Fibroblast of skin of scalp (primary cell): ENCODE data around the gene FRMPD4.
"Not testable (repeated sequence)": the region's sequence is repeated elsewhere in the genome, so short reads cannot be mapped to it uniquely, and the experiment has no call there.

Experiments used
- DNase-seq: peaks from one replicate; pipeline ENCODE4 v3.0.0-alpha.2; 2013

Gene FRMPD4

DNA sequence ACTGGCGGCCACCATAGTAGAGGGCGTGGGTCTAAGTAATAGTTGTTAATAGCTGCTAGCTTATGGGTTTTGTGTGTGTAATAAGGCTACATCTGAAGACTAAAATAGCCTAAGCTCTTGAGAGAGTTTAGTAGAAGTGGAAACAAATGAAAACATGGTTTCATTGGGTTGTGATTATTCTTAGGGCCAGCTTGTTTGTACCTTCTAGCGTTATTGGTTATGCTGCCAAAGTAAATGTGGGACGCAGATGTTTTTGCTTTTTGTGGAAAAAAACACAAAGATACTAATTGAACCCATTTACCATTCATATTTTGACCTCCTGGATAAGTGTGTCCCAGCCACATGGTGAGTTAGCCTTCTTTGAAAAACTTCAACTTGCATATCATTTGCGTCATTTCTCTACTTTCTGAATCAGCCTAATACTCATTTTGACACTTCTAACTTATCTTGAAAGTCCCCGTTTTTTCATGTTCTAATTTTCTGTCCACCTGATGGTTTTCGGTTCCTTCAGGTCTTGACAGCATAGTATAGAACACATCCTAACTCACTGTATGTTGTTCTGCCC lies 305.3 kb downstream of the FRMPD4 start:
- no peak for DNase-seq

DNA sequence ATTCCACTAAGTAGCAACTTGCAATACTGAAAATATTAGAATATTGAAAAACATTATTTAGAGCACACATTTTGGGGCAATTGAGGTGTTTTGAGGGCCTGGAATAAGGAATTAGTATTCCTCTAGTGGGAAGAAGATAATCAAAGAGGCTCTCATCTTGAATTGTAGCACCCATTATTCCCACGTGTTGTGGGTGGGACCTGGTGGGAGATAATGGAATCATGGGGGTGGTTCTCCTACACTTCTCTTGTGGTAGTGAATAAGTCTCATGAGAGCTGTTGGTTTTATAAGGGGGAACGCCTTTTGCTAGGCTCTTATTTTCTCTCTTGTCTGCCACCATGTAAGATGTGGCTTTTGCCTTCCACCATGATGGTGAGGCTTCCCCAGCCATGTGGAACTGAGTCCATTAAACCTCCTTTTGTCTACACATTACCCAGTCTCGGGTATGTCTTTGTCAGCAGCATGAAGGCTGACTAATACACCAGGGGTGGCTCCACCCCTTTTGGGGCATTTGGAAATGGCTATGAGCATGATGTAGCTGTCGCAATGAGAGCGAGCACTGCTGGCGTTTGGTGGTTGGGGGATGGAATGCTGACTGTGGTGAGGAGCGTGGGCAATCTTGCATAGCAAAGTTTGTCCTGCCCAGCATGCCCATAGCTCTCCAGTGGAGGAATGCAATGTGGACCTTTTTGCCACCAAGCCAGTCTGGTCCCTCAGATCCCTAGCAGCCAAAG lies 308.2 kb downstream of the FRMPD4 start:
- peak; percentile 66 for DNase-seq

DNA sequence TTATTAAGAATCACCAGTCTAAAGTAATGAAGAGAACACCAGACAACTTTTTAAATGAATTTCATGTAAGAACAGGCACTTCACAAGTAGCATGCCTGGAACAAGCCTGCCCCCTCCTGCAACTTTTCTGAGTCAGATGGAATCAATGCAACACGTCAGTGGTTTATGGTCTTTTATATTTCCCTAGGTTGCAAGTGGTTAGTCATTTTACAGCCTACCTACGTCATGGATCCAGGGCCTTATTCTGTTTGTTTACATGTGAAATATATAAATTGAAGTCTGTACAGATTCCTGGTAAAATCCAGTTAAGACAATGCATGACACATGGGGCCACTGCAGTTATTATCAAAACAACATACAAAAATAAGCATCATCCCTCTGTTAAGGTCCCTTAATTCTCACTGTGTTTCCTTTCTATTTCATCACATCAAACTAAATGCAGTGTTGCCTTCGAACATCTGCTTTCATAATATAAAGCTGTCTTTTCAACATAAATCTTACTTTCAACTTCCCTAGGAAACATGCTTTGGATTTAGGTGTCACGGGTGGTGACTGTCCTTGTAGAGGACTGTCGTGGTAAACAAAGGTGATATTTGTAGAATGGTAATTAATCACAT lies 309.3 kb downstream of the FRMPD4 start:
- peak; percentile 84 for DNase-seq

DNA sequence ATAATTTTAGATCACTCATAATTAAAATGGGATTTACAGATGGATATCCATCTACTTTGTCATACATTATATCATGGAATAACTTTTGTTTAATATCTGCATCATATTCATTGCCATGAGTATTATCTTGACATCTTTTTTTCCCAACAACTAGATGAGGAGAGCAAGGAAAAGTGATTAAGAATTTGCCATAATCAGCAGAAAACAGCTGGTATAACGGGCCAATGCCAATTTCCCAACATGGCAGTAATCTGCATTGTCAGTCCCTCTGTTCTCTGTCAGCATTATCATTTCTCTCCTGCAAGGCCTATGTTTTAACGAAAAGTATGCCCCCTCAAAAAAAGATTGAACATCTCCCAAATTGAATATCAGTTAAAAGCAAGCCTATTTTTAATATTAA lies 314.0 kb downstream of the FRMPD4 start:
- DNase-seq = no peak

DNA sequence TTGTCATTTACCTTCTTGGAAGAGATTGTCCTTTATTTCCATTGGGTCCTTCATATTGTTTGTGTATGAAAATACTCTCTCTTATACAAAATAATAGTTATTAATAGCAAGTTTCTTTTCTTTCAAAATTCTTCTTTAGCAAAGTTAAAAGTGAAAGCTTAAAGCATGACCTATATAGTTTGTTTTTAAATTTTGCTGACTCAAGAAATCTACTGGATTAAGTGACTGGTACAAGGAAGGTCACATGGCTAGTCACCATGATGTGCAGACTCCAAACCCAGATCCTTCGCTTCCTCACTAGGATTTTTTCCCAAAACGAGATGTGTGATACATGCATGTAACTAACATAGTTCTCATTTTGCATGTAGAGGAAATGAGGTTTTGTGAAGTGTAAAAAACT lies 322.7 kb downstream of the FRMPD4 start:
- no peak for DNase-seq

DNA sequence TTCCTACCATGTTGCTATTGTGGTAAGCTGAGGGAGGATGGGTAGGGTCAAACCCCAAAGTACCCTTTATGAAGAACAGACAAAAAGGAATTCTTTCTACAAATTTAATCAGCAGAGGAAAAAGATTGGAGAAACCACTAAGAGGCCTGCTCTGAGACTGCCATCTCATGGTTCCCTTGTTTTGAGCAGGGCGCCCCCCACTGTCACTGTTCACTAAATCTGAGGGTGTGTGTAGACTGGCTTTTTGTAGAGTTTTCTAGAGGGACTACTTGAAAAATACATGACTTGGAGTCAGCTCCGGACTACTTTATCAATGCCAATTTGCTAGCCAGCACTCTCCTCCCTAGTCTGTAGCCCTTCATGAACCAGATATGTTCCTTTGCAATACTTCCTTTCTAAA lies 324.8 kb downstream of the FRMPD4 start:
- no peak for DNase-seq

DNA sequence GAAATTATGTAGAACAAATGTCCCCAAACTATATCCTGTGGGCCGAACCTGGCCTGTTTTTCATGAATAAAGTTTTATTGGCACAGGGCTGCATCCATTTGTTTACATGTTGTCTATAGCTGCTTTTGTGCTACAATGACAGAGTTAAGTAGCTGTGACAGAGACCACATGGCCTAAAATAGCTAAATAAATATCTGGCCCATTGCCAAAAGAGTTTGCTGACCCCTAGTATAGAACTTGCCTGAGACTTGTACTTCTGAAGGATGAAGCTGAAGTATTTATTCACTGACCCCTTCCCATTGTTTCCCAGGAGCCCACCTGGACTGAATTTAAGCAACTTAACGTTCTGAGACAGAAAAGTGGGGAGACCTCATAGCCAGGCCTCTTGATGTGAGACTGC lies 325.6 kb downstream of the FRMPD4 start:
- DNase-seq = no peak

DNA sequence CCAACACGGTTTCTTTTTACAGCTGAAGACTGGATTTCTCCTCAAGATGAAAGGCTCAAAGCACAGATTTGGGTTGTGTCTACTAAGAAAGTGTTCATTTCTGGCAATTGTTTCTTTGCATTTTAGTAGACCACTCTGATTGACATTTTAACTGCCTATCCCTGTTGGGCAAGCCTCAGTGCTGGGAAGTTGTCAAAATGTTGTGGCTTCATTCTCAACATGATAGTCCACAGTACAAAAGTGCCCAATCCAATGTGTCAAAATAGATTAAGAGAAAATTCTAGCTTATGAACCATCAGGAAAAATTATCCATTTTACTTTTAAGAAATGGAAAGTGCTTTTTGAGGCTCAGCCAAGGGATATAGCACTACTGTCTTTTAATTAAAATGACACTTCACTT lies 329.0 kb downstream of the FRMPD4 start:
- DNase-seq = no peak

DNA sequence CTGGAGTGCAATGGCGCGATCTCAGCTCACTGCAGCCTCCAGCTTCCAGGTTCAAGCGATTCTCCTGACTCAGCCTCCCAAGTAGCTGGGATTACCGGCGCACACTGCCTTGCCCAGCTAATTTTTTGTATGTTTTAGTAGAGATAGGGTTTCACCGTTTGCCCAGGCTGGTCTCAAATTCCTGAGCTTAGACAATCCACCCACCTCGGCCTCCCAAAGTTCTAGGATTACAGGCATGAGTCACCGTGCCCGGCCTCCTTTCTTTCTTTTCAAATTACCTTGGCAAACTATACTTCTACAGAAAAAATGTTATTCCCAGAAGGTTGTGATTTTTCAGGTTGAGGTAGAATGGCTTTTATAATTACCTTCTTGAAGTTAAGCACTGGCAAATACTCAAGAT lies 331.0 kb downstream of the FRMPD4 start:
- DNase-seq = no peak

DNA sequence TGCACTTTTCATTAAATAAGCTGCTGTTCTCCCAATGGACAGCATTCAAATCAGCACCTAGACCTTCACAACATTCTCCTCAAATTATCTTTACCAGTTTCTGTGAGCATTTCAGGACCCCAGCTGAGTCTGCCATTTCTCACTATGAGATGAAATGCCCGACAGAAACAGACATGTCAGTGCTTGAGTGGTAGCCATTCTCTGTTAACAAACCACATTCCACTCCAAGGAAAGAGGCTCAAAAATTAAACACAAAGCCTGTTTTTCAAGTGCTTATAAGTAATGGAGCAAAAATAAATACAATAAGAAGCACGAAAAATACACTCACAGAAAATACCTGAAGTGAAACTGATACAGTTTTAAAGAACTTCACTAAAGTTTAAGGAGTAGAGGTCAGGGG lies 332.8 kb downstream of the FRMPD4 start:
- DNase-seq = no peak

DNA sequence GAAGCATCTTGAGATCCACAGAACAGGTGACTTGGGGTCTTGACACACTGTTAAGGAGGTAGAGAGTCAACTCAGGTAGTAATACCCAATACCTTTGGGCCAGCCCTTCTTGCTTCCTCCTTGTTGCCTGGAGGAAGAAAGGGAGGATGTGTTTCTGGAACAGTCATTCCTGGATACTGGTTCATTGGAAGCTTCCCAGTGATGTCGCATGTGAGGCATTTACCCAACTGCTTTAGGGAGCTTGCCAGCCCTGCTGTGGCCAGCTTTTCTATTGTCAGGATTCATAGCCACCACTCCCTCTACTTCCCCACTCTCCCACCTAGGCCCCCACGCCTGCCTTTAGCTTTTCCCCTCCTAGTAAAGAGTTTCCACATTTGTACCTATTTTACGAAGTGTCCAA lies 342.7 kb downstream of the FRMPD4 start:
- peak; percentile 4 for DNase-seq

DNA sequence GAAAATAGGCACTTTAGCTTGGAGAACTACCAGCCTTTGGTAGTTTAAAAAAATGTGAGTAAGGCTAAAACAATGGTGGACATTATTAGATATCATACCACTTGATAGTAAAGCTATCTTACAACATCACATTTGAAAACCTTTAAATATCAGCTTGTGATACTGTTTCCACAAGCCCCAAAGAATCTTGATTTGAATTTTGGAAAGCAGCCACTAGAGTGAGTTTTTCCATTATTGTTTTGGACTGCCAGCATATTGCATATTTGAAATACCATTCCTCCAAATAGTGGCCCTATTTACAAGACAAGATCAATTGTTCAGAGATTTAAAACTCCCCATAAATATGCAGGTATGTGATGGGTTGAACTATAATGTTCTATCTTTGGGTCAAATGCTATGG lies 349.9 kb downstream of the FRMPD4 start:
- DNase-seq = no peak

DNA sequence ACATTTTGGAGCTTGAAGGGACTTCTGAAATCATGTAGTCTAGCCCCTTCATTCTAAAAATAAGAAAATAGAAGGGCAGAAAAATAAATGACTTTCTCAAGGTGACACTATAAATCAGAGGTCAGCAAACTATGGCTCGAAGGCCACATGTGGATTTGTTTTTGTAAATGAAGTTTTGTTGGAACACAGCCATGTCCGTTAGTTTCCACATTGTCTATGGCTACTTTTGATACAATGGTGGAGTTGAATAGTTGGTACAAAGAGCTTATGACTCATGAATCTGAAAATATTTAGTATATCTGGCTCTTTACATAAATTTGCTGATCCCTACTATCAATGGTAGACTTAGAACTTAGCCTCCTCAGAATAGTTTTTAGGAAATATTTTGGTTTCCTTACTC lies 350.5 kb downstream of the FRMPD4 start:
- no peak for DNase-seq

DNA sequence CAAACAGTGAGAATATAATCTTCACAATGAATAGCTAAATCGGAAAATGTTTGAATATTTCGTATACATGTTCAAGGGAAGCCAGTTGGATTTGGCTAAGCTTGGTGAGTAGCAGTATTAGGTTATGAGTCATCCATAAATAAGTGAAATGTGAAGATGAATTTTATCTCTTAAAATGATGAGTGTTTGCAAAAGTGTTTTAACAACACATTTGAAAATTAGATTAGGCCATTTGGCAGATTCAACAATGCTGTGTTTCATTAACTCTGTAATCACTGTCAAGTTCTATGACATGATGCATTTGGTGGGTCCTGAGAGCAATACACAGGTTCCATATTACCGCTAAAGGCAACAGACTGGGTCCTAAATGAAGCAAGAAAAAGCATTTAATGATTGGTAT lies 351.1 kb downstream of the FRMPD4 start:
- DNase-seq = no peak

DNA sequence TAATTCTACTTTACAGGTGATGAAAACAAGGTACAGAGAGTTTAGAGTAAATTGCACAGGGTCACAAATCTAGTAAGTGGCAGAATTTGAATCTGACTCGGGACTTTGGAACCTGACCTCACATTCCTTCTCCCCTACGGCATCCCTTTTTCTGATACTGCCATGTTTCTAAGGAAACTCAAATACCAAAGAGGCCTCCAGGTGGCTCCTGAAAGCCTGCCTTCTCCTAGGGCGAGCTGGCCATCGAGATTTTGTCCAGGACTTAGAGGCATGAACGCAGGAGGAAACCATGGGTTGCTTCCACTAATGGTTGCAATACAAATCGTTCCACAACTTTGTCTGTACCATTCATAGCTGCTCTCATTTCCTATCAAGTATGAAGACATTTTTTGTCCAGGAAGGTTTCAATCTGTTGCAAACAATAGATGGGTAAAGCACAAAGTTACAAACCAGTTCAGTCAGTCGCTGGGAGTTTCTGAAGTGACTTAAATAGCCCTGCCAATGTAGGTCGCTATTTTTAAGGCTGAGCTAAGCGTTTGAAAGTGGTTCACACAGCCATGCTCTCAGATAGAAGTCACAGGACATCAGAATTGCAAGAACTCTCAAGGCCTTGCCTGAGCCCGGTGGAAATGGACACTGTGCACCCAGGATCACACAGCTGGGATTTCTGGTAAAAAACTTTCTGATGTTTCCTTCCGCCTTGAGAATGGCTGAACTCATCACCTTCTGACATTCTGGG lies 356.3 kb downstream of the FRMPD4 start:
- no peak for DNase-seq

DNA sequence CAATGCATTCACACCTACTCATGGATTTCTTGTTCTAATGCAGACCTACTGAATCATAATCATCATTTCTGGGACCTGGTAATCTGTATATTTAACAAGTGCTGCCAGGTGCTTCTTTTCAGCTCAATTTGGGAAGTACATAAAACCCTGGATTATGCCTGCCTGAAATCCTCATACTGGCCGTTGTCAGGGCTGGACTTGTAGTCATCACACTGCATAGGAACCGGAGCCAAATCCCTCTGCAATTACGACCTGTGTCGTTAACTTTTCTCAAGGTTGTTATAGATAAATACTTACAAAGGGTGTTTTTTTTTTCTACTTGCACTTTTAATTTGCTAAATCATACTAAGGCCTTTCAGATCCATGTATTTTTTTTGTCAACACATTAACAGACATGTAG lies 358.1 kb downstream of the FRMPD4 start:
- no peak for DNase-seq

DNA sequence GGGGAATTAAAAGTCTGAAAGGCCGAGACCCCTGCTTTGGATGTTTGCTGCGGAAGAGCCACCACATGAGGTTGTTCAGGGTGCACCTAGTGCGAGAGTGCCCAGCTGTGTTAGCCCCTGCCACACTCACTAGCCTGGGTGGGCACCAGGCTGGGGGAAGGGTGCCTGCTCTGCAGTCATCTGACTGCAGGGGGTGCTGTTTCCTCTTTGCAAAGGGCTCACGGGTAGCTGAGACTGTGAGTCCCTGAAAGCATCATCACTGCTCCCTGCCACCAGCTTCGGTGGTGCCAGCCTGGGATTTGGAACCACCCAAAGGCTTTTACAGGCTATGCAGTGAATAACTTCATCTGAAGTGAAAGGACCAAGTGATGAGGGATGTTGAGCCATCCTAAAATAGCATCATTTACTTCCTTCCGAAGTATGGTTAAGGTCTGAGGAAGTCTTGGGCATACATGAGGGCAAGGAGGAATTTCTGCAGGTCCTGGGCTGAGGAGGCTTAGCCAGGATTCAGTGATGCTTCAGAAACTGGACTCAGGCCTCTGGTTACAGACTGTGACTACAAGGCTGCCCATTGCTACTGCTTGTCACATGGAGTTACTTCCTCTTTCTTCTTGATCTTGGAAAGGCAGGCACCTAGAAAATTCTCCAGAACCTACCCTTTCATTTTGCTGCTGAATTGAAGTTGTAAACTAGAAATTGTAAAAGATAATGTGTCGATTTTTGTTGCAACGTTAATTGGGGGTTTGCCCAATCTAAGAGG lies 359.7 kb downstream of the FRMPD4 start:
- no peak for DNase-seq

DNA sequence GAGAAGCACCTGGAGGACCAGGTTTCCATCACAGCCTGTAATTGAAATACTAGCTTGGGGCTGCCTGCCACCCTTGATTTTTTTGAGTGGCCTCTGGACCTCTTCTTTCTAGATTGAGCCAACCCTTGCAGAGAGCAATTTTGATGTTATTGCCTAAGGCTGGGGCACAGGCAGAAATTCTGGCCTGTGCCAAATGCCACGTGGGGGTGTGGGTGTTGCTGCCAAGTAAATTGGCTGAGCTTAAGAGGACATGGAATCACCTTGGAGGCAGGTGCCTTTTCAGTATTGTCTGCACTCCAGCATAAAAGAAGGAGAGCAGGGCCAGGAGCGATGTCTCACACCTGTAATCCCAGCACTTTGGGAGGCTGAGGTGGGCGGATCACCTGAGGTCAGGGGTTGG lies 366.9 kb downstream of the FRMPD4 start:
- no peak for DNase-seq

DNA sequence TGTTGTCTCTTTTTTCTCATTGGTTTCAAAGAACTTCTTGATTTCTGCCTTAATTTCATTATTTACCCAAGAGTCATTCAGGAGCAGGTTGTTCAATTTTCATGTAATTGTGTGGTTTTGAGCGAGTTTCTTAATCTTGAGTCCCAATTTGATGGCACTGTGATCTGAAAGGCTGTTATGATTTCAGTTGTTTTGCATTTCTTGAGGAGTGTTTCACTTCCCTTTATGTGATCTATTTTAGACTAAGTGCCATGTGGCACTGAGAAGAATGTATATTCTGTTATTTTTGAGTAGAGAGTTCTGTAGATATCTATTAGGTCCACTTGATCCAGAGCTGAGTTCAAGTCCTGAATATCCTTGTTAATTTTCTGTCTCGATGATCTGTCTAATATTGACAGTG lies 377.1 kb downstream of the FRMPD4 start:
- not testable (repeated sequence) for DNase-seq

DNA sequence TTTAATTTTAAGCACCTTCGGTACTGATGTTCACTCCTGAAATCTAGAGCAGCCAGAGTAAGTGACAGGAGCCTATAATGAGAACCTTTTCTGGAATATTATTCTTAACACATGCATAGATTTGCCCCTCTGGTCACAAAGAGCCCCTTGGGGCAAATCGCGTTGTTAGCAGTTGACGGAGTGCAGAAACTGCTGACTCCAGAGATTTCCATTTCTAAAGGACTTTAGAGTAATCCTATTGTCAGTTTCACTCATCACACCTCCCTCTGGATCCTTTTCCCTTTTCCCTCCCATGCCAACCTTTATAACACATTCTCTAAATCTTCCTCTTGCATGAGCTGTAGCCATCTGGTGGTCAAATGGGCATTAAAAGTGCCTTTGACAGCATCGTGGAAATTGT lies 388.0 kb downstream of the FRMPD4 start:
- DNase-seq = no peak

DNA sequence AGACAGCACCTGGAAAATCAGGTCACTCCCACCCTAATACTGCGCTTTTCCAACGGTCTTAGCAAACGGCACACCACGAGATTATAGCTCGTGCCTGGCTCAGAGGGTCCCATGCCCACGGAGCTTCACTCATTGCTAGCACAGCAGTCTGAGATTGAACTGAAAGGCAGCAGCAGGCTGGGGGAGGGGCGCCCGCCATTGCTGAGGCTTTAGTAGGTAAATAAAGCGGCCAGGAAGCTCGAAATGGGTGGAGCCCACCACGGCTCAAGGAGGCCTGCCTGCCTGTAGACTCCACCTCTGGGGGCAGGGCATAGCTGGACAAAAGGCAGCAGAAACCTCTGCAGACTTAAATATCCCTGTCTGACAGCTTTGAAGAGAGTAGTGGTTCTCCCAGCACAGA lies 399.8 kb downstream of the FRMPD4 start:
- DNase-seq = not testable (repeated sequence)

DNA sequence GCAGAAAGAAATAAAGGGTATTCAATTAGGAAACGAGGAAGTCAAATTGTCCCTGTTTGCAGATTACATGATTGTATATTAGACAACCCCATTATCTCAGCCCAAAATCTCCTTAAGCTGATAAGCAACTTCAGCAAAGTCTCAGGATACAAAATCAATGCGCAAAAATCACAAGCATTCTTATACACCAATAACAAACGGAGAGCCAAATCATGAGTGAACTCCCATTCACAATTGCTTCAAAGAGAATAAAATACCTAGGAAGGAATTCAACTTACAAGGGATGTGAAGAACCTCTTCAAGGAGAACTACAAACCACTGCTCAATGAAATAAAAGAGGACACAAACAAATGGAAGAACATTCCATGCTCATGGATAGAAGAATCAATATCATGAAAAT lies 404.0 kb downstream of the FRMPD4 start:
- DNase-seq = not testable (repeated sequence)

DNA sequence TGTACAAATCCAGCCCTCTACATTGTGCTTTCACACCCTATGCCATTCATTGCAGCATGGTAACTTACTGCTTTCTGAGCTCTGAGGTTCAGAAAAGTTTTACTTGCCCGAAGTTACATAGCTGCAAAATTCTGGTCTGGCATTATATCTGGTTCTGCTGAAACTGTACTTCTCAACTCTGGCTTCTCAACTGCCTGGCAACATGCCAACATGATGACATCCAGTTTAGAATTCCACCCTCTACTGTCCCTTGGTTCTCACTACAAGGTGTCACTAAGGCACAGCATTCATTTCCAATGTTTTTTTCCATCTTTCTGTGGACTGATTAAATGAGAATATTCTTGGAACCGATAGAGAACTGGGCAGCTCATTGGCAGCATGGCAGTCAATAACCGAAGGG lies 410.1 kb downstream of the FRMPD4 start:
- DNase-seq = no peak
